Eye (tissue), 1 donor: ENCODE data around the gene CEP89.
"Not testable (repeated sequence)": the region's sequence is repeated elsewhere in the genome, so short reads cannot be mapped to it uniquely, and the experiment has no call there.

Source experiments
- DNase-seq: peaks from one replicate; pipeline ENCODE4 v3.0.0-alpha.2; 2015

Gene CEP89

GRCh38 chr19:32868206-32868950 is 103.4 kb downstream of the CEP89 start:
- no peak for DNase-seq

DNA sequence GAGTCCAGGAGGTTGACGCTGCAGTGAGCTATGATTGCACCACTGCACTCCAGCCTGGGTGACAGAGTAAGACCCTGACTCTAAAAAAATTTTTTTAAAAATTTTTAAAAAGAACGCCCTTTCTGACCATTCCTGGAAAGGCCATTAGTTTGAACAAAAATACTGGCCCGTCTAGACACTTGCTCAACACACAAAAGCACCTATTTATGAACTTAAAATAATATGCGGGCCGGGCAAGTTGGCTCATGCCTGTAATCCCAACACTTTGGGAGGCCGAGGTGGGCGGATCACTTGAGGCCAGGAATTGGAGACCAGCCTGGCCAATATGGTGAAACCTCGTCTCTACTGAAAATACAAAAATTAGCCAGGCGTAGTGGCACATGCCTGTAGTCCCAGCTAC is 104.3 kb downstream of the CEP89 start:
- not testable (repeated sequence) for DNase-seq

DNA sequence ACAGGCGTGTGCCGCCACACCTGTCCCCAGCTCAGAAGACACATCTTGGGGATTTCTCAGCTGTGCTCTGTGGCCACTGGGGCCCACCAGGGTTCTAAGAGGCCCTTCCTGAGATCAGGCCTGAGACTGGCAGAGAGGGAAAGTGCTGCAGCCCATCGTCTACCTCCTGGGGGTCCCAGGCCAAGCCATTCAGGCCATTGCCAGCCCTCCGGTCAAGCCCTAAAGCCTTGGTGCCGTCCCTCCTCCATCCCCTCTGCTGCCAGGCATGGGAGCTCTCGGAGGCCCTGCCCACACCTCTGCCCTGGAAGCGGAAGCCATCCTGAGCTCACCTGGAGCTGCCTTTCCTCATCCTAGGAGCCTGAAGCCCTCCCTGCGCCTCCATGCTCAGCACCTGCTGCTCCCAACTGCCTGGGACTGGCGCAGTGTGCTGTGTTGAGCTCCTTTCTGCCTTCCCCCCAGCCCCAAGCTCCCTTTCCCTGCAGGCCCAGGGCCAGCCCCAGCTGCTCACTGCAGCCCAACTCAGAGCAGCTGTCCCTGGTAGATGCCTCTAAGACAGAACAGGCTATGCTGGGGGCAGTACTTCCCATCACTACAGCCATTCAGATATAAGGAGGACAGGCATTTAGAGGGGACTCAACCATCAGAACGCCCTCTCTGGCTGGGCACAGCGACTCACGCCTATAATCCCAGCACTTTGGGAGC is 105.0 kb downstream of the CEP89 start:
- peak; percentile 9 for DNase-seq

- DNase-seq = no peak
Observed at GRCh38 chr19:32866061-32866460, 105.7 kb downstream of the CEP89 start.

DNA sequence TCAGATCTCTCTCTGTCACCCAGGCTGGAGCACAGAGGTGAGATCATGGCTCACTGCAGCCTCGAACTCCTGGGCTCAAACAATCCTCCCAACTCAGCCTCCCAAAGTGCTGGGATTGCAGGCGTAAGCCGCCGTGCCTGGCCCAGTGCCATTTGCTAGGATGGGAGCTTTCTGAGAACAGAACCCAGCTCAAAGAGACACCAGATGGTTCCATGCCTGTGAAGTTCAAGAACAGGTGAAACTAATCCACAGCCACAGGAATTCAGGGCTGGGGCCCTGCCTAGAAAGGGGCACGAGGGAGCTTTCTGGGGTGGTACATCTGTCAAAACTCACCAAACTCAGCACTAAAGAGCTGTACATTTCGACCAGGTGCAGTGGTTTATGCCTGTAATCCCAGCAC is 106.4 kb downstream of the CEP89 start:
- DNase-seq = no peak

DNA sequence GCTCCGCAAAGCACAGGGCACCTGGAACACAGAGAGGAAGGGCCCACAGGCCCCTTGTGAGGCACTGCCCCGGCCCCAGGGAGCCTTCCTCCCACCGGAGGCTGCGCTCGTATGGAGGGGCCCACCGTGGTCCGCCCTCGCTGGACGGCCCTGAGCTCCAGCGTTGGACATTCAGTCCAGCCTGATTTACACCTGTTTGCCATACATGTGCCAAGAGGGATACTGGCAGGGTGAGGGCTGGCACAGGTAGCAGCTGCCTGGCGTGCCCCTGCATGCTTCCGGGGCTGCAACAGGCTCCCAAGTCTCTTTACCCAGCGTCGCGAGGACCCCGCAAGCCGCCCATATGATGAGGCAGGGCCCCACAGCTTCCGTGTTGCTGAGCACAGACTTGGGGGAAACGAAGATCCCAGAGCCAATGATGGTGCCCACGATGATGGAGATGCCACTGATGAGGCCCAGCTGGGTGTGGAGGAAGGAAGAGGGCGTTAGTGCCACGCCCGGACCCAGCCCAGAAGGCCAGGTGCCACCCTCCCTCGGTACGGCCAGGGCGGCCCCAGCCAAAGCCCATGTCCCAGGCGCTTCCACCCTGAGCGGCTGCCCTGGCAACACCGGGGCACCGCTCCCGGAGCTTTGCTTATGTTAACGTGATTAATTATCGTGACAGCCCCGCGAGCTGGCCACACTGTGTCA is 107.3 kb downstream of the CEP89 start:
- no peak for DNase-seq

DNA sequence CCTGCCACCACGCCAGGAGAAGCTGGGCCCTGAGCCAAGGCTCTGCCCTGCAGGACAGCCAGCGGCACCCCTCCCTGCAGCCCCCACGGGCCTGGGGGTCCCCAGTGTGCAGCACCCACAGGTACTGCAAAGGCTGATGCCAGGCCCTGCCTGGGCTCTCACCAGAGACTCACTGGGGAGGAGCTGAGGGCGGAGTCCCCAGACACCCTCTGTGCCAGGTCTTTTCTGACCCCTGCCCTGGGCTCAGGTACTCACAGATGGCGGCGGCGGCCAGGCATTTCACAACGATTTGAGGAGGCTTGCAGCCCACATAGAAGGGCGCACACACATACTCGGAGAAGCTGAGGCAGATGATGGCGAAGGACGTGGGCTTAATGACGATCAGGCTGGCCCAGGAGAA is 107.9 kb downstream of the CEP89 start:
- DNase-seq = no peak

GRCh38 chr19:32863301-32863700 is 108.5 kb downstream of the CEP89 start:
- no peak for DNase-seq

DNA sequence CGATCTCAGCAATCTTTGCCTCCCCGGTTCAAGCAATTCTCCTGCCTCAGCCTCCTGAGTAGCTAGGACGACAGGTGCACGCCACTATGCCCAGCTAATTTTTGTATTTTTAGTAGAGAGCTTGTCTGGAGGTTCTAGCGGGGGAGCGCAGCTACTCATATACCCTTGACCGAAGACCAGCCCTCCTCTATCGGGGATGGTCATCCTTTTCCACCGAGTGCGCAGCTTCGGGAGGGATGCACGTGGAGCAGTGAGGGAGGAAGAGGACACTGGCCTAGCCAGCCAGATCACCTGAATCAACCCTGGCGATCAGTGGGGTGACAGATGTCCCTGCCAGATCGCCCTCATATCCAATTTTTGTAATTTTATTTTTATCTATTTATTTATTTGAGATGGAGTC is 109.0 kb downstream of the CEP89 start:
- DNase-seq = no peak

GRCh38 chr19:32862173-32862572 is 109.6 kb downstream of the CEP89 start:
- no peak for DNase-seq

- DNase-seq = no peak
Observed at GRCh38 chr19:32861596-32861995, 110.2 kb downstream of the CEP89 start.

GRCh38 chr19:32859591-32859990 is 112.2 kb downstream of the CEP89 start:
- DNase-seq = no peak

DNA sequence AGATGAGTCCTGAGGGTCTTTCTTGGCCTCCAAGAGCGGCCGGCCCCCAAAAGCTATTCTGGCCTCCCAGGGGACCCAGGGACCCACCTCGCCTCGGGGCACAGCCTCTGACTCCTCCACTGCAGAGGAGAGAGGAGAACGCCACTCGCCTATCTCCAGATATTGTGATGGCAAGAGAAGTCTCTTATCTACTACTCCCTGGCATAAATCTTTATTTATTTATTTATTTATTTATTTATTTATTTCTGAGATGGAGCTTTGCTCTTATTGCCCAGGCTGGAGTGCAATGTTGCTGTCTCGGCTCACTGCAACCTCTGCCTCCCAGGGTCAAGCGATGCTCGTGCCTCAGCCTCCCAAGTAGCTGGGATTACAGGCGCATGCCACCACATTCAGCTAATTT is 113.2 kb downstream of the CEP89 start:
- DNase-seq = no peak

- no peak for DNase-seq
Observed at GRCh38 chr19:32858155-32858554, 113.6 kb downstream of the CEP89 start.

- no peak for DNase-seq
Observed at GRCh38 chr19:32857584-32857983, 114.2 kb downstream of the CEP89 start.

DNA sequence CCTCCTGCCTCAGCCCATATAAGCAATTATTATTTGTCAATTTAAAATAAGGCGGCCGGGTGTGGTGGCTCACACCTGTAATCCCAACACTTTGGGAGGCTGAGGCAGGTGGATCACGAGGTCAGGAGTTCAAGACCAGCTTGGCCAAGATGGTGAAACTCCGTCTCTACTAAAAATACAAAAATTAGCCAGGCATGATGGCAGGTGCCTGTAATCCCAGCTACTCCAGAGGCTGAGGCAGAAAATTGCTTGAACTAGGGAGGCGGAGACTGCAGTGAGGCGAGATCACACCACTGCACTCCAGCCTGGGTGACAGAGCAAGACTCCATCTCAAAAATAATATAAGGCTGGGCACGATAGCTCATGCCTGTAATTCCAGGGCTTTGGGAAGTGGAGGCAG is 114.9 kb downstream of the CEP89 start:
- not testable (repeated sequence) for DNase-seq

GRCh38 chr19:32852216-32852615 is 119.5 kb downstream of the CEP89 start:
- DNase-seq = no peak

DNA sequence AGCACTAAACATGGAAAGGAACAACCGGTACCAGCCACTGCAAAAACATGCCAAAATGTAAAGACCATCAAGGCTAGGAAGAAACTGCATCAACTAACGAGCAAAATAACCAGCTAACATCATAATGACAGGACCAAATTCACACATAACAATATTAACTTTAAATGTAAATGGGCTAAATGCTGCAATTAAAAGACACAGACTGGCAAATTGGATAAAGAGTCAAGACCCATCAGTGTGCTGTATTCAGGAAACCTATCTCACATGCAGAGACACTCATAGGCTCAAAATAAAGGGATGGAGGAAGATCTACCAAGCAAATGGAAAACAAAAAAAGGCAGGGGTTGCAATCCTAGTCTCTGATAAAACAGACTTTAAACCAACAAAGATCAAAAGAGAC is 123.7 kb downstream of the CEP89 start:
- not testable (repeated sequence) for DNase-seq

GRCh38 chr19:32843716-32844245 is 128.0 kb downstream of the CEP89 start:
- DNase-seq = no peak

DNA sequence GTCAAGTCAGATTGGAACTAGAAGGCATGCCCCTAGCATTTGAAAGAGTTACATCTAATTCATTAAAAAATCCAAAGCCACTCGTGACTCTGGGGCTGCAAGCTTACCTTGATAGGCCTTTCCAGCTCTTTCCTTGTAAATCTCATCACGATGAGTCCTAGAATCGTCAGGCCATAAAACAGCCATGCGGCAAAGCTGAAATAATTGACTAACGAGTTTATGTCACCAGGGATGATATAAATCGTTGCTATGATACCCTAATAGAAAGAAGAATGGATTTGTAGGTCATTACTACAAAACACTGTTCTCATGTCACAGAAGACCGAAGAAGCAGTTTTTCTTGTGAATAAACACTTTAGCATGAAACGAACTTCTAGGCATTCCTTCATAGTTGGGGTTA is 129.7 kb downstream of the CEP89 start:
- DNase-seq = no peak

DNA sequence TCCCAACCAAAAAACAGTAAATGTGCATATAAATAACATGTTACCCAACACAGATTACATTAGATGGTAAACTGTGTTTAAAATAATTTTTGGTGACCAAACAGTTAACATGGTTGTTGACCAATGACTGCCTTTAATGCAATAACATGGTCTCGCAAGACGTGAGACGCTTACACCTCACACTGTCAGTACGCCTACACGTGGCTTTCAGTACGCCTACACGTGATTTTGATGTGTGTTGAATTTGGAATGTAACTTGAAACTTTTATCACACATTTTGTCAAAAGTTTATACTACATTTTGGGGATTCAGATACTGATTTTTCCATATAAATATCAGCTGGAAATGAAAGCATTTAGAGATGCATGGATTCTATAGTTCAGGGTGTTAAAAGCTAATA is 134.2 kb downstream of the CEP89 start:
- no peak for DNase-seq

GRCh38 chr19:32833388-32833787 is 138.4 kb downstream of the CEP89 start:
- not testable (repeated sequence) for DNase-seq

DNA sequence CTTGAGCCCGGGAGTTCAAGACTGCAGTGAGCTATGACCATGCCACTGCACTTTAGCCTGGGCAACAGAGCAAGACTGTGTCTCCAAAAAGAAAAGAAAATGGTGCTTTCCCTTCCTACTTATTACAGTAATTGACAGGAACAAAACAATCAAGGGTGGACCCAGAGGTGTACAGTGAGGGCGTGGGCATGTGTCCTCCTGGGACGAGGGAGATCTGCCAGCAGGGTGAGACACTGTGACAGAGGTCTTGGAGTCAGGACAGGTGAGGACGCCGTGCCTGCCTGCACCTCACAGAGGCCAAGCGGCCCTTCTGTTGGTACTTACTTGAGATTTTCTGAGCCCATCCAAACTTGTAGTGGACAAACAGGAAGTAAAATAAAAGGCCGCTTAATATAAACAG is 138.9 kb downstream of the CEP89 start:
- not testable (repeated sequence) for DNase-seq

DNA sequence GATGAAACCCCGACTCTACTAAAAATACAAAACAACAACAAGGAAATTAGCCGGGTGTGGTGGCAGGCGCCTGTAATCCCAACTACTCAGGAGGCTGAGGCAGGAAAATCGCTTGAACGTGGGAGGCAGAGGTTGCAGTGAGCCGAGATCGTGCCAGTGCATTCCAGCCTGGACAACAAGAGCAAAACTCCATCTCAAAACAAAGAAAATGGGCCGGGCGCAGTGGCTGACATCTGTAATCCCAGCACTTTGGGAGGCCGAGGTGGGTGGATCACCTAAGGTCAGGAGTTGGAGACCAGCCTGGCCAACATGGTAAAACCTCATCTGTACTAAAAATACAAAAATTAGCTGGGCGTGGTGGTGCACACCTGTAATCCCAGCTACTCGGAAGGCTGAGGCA is 139.7 kb downstream of the CEP89 start:
- DNase-seq = not testable (repeated sequence)
